ENCODE data around the gene BACH2.

BACH2 gene

GRCh38 chr6:89965441-89966227 is 331.0 kb downstream of the BACH2 start:
- no peak for DNase-seq (ENCODE audit: low spot score)

- no peak for DNase-seq (ENCODE audit: low spot score)
These were observed 333.3 kb downstream of the BACH2 start for GRCh38 chr6:89963391-89963790.

GRCh38 chr6:89961481-89961880 is 335.2 kb downstream of the BACH2 start:
- no peak for DNase-seq (ENCODE audit: low spot score)

- no peak for DNase-seq (ENCODE audit: low spot score)
These were observed 336.8 kb downstream of the BACH2 start for GRCh38 chr6:89959883-89960282.

- DNase-seq (ENCODE audit: low spot score): no peak
These were observed 340.5 kb downstream of the BACH2 start for GRCh38 chr6:89956182-89956581.

- no peak for DNase-seq (ENCODE audit: low spot score)
These were observed 341.3 kb downstream of the BACH2 start for GRCh38 chr6:89955364-89955763.

- no peak for DNase-seq (ENCODE audit: low spot score)
These were observed 341.9 kb downstream of the BACH2 start for GRCh38 chr6:89954721-89955148.

- DNase-seq (ENCODE audit: low spot score): no peak
These were observed 344.0 kb downstream of the BACH2 start for GRCh38 chr6:89952686-89953085.

- DNase-seq (ENCODE audit: low spot score): no peak
These were observed 344.5 kb downstream of the BACH2 start for GRCh38 chr6:89952105-89952671.

GRCh38 chr6:89951574-89952104 is 345.0 kb downstream of the BACH2 start:
- DNase-seq (ENCODE audit: low spot score): no peak

GRCh38 chr6:89950879-89951391 is 345.7 kb downstream of the BACH2 start:
- DNase-seq (ENCODE audit: low spot score): no peak

- DNase-seq (ENCODE audit: low spot score): no peak
These were observed 346.2 kb downstream of the BACH2 start for GRCh38 chr6:89950446-89950845.

- DNase-seq (ENCODE audit: low spot score): no peak
These were observed 347.8 kb downstream of the BACH2 start for GRCh38 chr6:89948876-89949275.

- DNase-seq (ENCODE audit: low spot score): peak; percentile 9
These were observed 351.7 kb downstream of the BACH2 start for GRCh38 chr6:89944826-89945407.

- DNase-seq (ENCODE audit: low spot score): no peak
These were observed 352.4 kb downstream of the BACH2 start for GRCh38 chr6:89944181-89944755.

GRCh38 chr6:89942601-89943000 is 354.0 kb downstream of the BACH2 start:
- no peak for DNase-seq (ENCODE audit: low spot score)

- no peak for DNase-seq (ENCODE audit: low spot score)
These were observed 354.7 kb downstream of the BACH2 start for GRCh38 chr6:89941763-89942497.

- DNase-seq (ENCODE audit: low spot score): no peak
These were observed 355.4 kb downstream of the BACH2 start for GRCh38 chr6:89941031-89941762.

- peak; percentile 68 for DNase-seq (ENCODE audit: low spot score)
These were observed 356.2 kb downstream of the BACH2 start for GRCh38 chr6:89940225-89941027.

- no peak for DNase-seq (ENCODE audit: low spot score)
These were observed 357.5 kb downstream of the BACH2 start for GRCh38 chr6:89939144-89939543.
